ENCODE results near the gene RGS13.
"Not testable (repeated sequence)": the region's sequence is repeated elsewhere in the genome, so short reads cannot be mapped to it uniquely, and the experiment has no call there.

Gene RGS13

DNA sequence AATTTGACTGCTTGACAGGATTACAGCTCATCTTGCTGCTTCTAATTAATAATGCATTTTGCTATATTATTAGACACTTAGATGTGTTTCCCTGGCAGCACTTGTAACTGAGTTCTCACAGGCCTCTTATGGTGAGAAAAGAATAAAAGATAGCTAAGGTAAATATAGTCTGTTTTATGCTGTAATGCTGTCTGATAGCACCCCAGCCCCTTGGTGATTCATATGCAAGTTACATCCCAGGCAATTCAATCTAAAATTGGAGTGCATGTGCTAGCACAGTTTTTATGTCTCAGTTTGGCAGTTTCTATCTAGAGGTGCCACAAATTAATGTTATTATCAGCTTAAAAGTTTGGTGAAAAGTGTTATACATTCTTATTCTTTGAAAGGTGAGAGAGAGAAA, 42.2 kb downstream of the RGS13 start:
- no peak for DNase-seq (ENCODE audit: low read depth in 2 of 2)

DNA sequence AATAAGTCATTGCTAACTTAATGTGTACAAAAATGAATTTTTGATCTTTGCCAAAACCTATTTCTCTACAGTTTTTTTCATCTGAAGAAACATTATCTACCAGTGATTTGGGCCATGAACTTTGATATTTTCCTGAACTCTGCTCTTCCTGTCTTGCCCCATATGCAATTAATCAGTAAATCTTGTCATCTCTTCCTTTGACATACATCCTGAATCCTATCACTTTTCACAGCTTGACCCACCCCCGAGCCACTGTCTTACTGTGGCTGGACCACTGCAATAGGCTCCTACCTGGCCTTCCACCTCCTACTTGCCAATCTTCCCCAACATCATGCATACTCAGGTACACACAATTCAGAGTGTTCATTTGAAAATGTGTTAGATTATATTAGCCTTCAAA, 46.4 kb downstream of the RGS13 start:
- DNase-seq (ENCODE audit: low read depth in 2 of 2), result no peak

- not testable (repeated sequence) for DNase-seq (ENCODE audit: low read depth in 2 of 2)
These were observed 47.1 kb downstream of the RGS13 start for GRCh38 chr1:192683081-192683480.

DNA sequence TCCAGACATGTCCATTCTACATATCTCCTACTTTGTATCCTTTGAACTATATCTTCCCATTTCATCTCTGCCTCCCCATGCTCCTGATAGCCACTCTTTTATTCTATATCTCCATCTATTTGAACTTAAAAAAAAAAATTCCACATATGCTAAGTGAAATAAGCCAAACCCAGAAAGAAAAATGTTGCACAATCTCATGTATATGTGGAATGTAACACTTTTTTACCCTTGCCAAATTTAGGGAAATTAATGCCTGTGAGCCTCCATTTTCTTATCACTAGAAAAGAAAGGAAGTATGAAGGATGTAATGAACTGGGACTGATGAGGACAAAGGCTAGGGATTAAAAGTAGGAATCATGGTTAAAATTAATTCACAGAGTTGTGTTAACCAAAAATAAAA, 53.5 kb downstream of the RGS13 start:
- no peak for DNase-seq (ENCODE audit: low read depth in 2 of 2)

DNA sequence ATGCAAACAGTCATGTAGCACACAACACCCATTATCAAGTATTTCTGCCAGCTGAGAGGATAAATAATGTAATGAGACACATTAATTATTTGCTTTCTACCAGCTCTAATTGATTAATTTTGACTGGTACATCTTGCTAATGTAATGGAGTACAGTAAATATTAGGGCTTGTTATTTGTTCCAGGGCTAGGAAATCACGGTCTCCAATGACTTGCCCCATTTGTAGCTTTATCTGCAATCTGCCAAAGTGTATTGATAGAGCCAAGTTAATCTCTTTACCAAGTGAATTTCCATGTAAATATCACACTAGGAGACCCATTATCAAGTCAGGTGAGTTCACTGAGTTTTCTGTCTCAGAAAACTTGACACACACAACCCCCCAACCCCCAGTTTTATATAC, 55.1 kb downstream of the RGS13 start:
- DNase-seq (ENCODE audit: low read depth in 2 of 2), result no peak

GRCh38 chr1:192696082-192696481, 60.1 kb downstream of the RGS13 start:
- DNase-seq (ENCODE audit: low read depth in 2 of 2), result no peak

GRCh38 chr1:192697771-192698170, 61.8 kb downstream of the RGS13 start:
- DNase-seq (ENCODE audit: low read depth in 2 of 2), result no peak

DNA sequence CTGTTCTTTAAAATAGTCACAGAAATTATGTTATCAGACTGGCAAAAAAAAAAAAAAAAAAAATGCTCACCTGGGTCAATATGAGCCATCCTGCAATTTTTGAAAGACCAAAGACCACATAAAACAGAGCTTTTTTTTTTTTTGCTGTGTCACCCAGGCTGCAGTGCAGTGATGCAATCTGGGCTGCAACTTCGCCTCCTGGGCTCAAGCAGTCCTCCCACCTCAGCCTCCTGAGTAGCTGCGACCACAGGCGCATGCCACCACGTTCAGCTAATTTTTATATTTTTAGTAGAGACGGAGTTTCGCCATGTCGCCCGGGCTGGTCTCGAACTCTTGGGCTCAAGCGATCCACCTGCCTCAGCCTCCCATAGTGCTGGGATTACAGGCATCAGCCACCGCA, 62.8 kb downstream of the RGS13 start:
- no peak for DNase-seq (ENCODE audit: low read depth in 2 of 2)

DNA sequence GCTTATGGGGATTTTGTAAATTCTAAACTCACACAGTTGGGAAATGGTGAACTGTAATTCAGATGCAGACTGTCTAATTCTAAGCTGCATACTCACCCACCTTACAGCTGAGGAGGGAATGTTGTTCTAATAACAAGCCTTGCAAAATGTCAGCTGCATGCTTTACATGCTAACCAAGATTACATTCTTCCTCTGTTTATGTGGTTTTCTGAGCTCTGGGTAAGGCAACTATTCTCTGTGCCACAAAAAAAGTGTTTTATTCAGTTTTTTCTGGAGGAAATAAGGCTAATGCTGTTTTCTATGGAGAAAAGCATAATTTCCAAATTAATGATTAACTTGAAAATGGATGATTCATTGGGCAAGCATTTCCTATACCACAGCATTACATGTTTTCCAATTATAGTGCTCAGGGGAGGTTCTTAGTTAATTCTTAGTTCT, 64.9 kb downstream of the RGS13 start:
- DNase-seq (ENCODE audit: low read depth in 2 of 2), result no peak

DNA sequence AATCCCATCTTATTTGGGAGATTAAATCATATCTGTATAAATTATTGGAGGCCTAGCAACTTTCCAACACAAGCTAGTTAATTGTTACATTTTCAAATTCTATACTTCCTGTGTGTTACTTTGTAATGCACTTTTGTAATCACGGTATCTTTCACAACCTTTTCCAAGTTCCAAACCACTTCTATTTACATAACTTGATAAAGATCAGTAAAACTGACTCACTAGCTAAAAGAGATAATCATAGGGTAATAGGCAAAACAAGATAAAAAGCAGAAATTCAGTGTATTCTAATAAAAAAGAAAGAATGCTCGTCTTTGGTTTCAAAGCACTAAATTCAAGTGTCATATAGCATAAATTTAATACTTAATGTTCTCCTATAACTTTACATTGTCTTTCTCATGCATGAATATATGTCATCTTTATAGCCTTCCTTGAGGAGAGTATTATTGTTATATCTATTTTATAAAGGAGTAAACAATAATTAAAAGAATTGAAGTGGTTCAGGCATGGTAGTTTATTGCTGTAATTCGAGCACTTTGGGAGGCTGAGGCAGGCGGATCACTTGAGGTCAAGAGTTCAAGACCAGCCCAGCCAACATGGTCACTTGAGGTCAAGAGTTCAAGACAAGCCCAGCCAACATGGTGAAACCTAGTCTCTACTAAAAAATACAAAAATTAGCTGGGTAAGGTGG, 66.4 kb downstream of the RGS13 start:
- DNase-seq (ENCODE audit: low read depth in 2 of 2), result no peak

- DNase-seq (ENCODE audit: low read depth in 2 of 2), result no peak
These were observed 67.6 kb downstream of the RGS13 start for GRCh38 chr1:192703283-192704206.

DNA sequence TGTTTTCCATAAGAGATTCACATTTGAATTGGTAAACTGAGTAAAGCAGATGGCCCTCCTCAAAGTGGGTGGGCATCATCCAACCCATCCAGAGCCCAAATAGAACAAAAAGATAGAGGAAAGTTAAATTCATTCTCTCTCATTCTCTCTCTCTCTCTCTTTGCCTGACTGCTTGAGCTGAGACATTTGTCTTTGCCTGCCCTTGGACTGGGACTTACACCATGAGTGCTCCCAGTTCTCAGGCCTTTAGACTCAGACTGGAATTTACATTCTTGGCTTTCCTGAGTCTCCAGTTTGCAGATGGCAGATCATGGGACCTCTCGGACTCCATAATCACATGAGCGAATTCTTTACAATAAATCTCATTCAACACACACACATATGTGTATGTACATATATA, 69.6 kb downstream of the RGS13 start:
- DNase-seq (ENCODE audit: low read depth in 2 of 2), result no peak

DNA sequence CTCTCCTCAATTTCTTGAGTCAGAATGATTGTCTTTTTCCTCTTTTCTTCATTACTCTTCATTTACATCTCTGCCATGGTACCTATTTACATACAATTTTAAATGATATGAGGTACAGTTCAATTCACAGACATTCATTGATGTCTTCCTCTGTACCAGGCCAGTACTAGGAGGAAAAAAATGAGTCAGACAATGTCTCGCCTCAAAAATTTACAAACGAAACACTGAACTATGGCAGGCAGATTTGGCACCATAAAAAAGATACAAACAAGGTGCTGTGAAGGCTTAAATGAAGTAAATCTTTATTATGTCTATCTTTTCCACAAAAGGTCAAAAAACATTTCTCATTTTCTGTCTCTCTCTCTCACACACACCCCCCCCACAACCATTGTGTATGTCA, 71.0 kb downstream of the RGS13 start:
- DNase-seq (ENCODE audit: low read depth in 2 of 2), result no peak

DNA sequence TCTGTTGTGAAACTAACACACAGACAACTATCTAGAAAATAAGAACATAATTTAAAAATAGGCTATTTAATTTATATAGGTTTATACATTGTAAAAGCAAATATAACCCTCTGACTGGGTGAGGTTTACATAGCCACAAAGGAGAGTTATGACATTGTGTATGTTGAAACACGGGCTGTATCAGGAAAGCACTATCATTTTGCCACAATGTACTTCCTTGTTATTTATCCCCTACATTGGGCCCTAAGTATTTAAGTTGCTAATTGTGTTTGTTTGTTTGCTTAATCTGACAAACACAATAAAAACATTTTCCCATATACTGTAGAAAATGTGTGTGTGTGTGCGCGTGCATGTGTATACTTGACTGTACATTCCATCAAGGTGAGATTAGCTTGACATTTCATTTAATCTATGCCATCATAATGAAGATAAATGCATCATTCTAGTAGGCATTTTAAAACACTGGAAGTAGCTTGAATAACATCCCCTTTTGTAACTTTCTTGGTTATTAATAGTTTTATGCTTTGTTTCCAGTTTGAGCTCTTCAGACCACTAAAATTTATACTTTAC, 72.1 kb downstream of the RGS13 start:
- DNase-seq (ENCODE audit: low read depth in 2 of 2), result no peak

DNA sequence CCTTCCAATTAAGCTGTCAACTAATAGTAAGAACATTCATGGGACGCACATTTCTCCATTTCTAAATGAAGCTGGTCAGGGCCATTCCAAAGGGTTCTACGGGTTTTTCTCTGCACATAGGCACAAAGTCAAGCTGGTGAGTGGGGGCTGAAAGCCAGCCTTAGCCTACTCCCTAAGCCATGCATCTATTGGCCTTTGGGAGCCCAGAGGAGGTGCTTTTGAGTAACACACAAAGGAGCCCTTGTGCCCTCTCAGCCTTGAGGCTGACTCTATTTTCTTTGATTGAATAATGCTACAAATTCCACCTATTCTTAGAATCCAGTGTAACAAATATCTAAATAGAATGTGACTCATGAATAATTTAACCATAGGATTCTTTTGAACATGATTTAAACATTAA, 73.6 kb downstream of the RGS13 start:
- no peak for DNase-seq (ENCODE audit: low read depth in 2 of 2)
